ENCODE data around the gene PLEKHG7. TPM values are rescaled to one million over a fixed set of nuclear protein-coding genes. Genes with fewer than 3 reads are reported as not detected.

PLEKHG7 gene
- total and polyA plus RNA-seq, 2 experiments from 2014 or later = not detected

DNA sequence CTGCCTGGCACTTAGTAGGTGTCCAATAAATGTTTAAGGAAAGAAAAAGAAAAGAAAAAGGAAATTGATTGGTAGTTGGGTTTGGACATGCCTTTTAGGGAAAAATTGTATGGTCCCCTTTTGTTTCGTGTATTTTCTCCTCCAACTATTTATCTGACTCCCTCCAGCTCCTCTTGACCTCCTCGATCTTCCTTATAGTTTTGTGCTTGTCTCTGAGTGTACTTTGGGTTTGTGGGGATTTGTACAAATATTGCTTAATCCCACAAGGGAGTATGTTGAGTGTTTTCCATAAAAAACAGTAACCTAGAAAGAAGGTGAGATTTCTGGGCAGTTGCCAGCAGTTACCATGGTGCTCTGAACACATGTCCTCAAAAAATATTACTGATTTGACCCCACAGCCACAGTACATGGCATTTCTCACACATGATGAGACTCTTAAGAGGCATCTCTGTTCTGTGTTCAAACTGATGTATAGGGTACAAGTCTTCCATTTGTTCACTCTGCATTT, 15.7 kb downstream of the PLEKHG7 start (continued):
- TF ChIP-seq ZNF462 (CRISPR knock-in tag; IDR thresholded peaks at IDR 0.05) = no peak
- no peak for TF ChIP-seq NANOG (IDR thresholded peaks at IDR 0.05; ENCODE audit: borderline replicate concordance)
- TF ChIP-seq EZH2phosphoT487 (IDR thresholded peaks at IDR 0.05; ENCODE audit: unreplicated experiment) = no peak

DNA sequence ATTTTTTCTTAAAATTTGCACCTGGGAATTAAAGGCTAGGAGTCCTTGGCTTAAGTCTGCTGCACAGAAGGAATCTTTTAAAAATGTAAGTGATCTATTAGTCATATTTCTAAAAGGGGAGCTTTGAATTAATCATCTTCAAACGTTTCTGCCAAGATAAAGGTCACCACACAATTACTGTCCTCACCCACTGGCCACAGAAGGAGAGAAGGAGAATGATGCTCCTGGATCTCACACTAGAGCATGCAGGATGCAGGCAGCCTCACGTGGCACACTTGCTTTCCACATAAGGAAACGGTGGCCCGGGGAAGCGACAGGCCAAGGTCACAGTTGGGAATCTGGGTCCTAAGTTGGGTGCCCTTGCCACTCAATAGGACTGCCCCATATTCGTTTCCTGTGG, 16.9 kb downstream of the PLEKHG7 start:
- DNase-seq (ENCODE audit: low spot score) = no peak
- Histone ChIP-seq H3F3A (replicated peaks; ENCODE audit: low read depth) (no peaks in the 10 kb centered on the region), H3K36me3 (ENCODE audit: insufficient read depth) (0 out of 2 replicates have a peak, but pooled peaks cover 4% of the 10 kb centered on the region), H3K4me1 (ENCODE audit: insufficient read depth) (no peaks in the 10 kb centered on the region), H3K4me3 (no peak overlapping the region), H3K9me2 (ENCODE audit: insufficient read depth) (no peaks in the 10 kb centered on the region), H3K27ac (ENCODE audit: low read depth) (no peak overlapping the region), H3K79me2 (replicated peaks; ENCODE audit: insufficient read depth) (no peaks in the 10 kb centered on the region), H3K27me3 (ENCODE audit: insufficient read depth) (no peaks in the 10 kb centered on the region), H4K20me1 (replicated peaks; ENCODE audit: insufficient read depth) (no peaks in the 10 kb centered on the region), H2AFZ (0 out of 2 replicates have a peak overlapping the region, but pooled peaks have one; percentile 23), H3K4me2 (no peak overlapping the region)
- Mint-ChIP-seq H3K27ac (no peak overlapping the region), H3K36me3 (ENCODE audit: low read depth) (peaks cover 2% of the 10 kb centered on the region; the same call in 2 of the 3 replicates), H3K27me3 (ENCODE audit: insufficient read depth, low read depth, poor library complexity) (peaks cover 7% of the 10 kb centered on the region), H3K4me1 (peaks cover 12% of the 10 kb centered on the region; the same call in 2 of the 3 replicates), H3K4me3 (no peak overlapping the region), H3K9me3 (peaks cover 7% of the 10 kb centered on the region)
- ATAC-seq = no peak
- no peak for TF ChIP-seq ETS1 (IDR thresholded peaks at IDR 0.05)
- no peak for TF ChIP-seq ZNF462 (CRISPR knock-in tag; IDR thresholded peaks at IDR 0.05)
- no peak for TF ChIP-seq ZNF331 (CRISPR knock-in tag; IDR thresholded peaks at IDR 0.05; ENCODE audit: low read depth)
- TF ChIP-seq NANOG (IDR thresholded peaks at IDR 0.05; ENCODE audit: borderline replicate concordance) = no peak
- TF ChIP-seq CREB1 (CRISPR knock-in tag; IDR thresholded peaks at IDR 0.05; ENCODE audit: low read depth) = no peak
